ENCODE results near the gene ABTB2.
A peak's percentile ranks its signal among the peaks of the same experiment; 100 is the strongest.

ABTB2 gene

GRCh38 chr11:34353881-34354280, 3.9 kb downstream of the ABTB2 start:
- peaks cover 35% of the 10 kb centered on the region for H3K4me1 Mint-ChIP-seq
- peak overlapping the region; percentile 14 for H3K4me3 Mint-ChIP-seq
- H3K27ac Mint-ChIP-seq = no peak overlapping the region
- ATAC-seq = no peak
- no peaks in the 10 kb centered on the region for H3K9me3 Mint-ChIP-seq
- H3K36me3 Mint-ChIP-seq = peaks cover 4% of the 10 kb centered on the region
- DNase-seq (ENCODE audit: low spot score in 2 of 2) = no peak

GRCh38 chr11:34351687-34352469, 5.9 kb downstream of the ABTB2 start:
- ATAC-seq = no peak
- no peak for DNase-seq (ENCODE audit: low spot score in 2 of 2)
- H3K9me3 Mint-ChIP-seq = no peaks in the 10 kb centered on the region
- peaks cover 34% of the 10 kb centered on the region for H3K4me1 Mint-ChIP-seq
- no peak overlapping the region for H3K4me3 Mint-ChIP-seq
- H3K27ac Mint-ChIP-seq = no peak overlapping the region
- peaks cover 4% of the 10 kb centered on the region for H3K36me3 Mint-ChIP-seq

- ATAC-seq = no peak
- Mint-ChIP-seq H3K4me3 (no peak overlapping the region), H3K4me1 (peaks cover 26% of the 10 kb centered on the region), H3K36me3 (peaks cover 4% of the 10 kb centered on the region), H3K27ac (no peak overlapping the region), H3K9me3 (no peaks in the 10 kb centered on the region)
- DNase-seq (ENCODE audit: low spot score in 2 of 2) = no peak
Observed at GRCh38 chr11:34351051-34351450, 6.8 kb downstream of the ABTB2 start.

GRCh38 chr11:34349882-34350281, 7.9 kb downstream of the ABTB2 start:
- ATAC-seq (no peak), DNase-seq (ENCODE audit: low spot score in 2 of 2) (no peak)
- Mint-ChIP-seq H3K4me1 (peaks cover 20% of the 10 kb centered on the region), H3K4me3 (no peak overlapping the region), H3K27ac (no peak overlapping the region), H3K9me3 (no peaks in the 10 kb centered on the region), H3K36me3 (no peaks in the 10 kb centered on the region)

GRCh38 chr11:34348919-34349318, 8.9 kb downstream of the ABTB2 start:
- Mint-ChIP-seq H3K4me1 (peaks cover 15% of the 10 kb centered on the region), H3K36me3 (no peaks in the 10 kb centered on the region), H3K27ac (no peak overlapping the region), H3K4me3 (no peak overlapping the region), H3K9me3 (no peaks in the 10 kb centered on the region)
- no peak for DNase-seq (ENCODE audit: low spot score in 2 of 2)
- ATAC-seq = no peak

GRCh38 chr11:34348096-34348495, 9.7 kb downstream of the ABTB2 start:
- H3K36me3 Mint-ChIP-seq = no peaks in the 10 kb centered on the region
- H3K9me3 Mint-ChIP-seq = no peaks in the 10 kb centered on the region
- peaks cover 13% of the 10 kb centered on the region for H3K4me1 Mint-ChIP-seq
- H3K4me3 Mint-ChIP-seq = no peak overlapping the region
- no peak overlapping the region for H3K27ac Mint-ChIP-seq
- ATAC-seq = no peak
- DNase-seq (ENCODE audit: low spot score in 2 of 2) = no peak

GRCh38 chr11:34346551-34346950, 11.3 kb downstream of the ABTB2 start:
- Mint-ChIP-seq H3K36me3 (no peaks in the 10 kb centered on the region), H3K4me1 (peaks cover 13% of the 10 kb centered on the region), H3K9me3 (no peaks in the 10 kb centered on the region), H3K4me3 (no peak overlapping the region), H3K27ac (no peak overlapping the region)
- ATAC-seq = no peak
- DNase-seq (ENCODE audit: low spot score in 2 of 2) = no peak

GRCh38 chr11:34345991-34346480, 11.8 kb downstream of the ABTB2 start:
- peaks cover 13% of the 10 kb centered on the region for H3K4me1 Mint-ChIP-seq
- no peak for DNase-seq (ENCODE audit: low spot score in 2 of 2)
- H3K27ac Mint-ChIP-seq = no peak overlapping the region
- H3K4me3 Mint-ChIP-seq = no peak overlapping the region
- no peaks in the 10 kb centered on the region for H3K36me3 Mint-ChIP-seq
- ATAC-seq = no peak
- H3K9me3 Mint-ChIP-seq = no peaks in the 10 kb centered on the region

- no peak for DNase-seq (ENCODE audit: low spot score in 2 of 2)
- peaks cover 13% of the 10 kb centered on the region for H3K4me1 Mint-ChIP-seq
- no peak overlapping the region for H3K4me3 Mint-ChIP-seq
- H3K27ac Mint-ChIP-seq = no peak overlapping the region
- H3K36me3 Mint-ChIP-seq = no peaks in the 10 kb centered on the region
- ATAC-seq = no peak
- H3K9me3 Mint-ChIP-seq = no peaks in the 10 kb centered on the region
Observed at GRCh38 chr11:34345540-34345876, 12.3 kb downstream of the ABTB2 start.

GRCh38 chr11:34344768-34345539, 12.9 kb downstream of the ABTB2 start:
- H3K27ac Mint-ChIP-seq = no peak overlapping the region
- ATAC-seq (no peak), DNase-seq (ENCODE audit: low spot score in 2 of 2) (no peak)
- H3K4me1 Mint-ChIP-seq = peaks cover 14% of the 10 kb centered on the region
- no peaks in the 10 kb centered on the region for H3K36me3 Mint-ChIP-seq
- H3K4me3 Mint-ChIP-seq = no peak overlapping the region
- no peaks in the 10 kb centered on the region for H3K9me3 Mint-ChIP-seq

- Mint-ChIP-seq H3K4me1 (peaks cover 20% of the 10 kb centered on the region), H3K4me3 (no peak overlapping the region), H3K27ac (no peak overlapping the region), H3K36me3 (no peaks in the 10 kb centered on the region), H3K9me3 (no peaks in the 10 kb centered on the region)
- DNase-seq (ENCODE audit: low spot score in 2 of 2) (no peak), ATAC-seq (no peak)
Observed at GRCh38 chr11:34344410-34344767, 13.4 kb downstream of the ABTB2 start.

GRCh38 chr11:34343686-34344085, 14.1 kb downstream of the ABTB2 start:
- ATAC-seq (no peak), DNase-seq (ENCODE audit: low spot score in 2 of 2) (no peak)
- Mint-ChIP-seq H3K36me3 (no peaks in the 10 kb centered on the region), H3K4me3 (no peak overlapping the region), H3K27ac (no peak overlapping the region), H3K4me1 (peaks cover 26% of the 10 kb centered on the region), H3K9me3 (no peaks in the 10 kb centered on the region)

- Mint-ChIP-seq H3K4me1 (peaks cover 21% of the 10 kb centered on the region), H3K36me3 (no peaks in the 10 kb centered on the region), H3K9me3 (no peaks in the 10 kb centered on the region), H3K27ac (no peak overlapping the region), H3K4me3 (no peak overlapping the region)
- DNase-seq (ENCODE audit: low spot score in 2 of 2) (no peak), ATAC-seq (no peak)
Observed at GRCh38 chr11:34343153-34343552, 14.7 kb downstream of the ABTB2 start.

GRCh38 chr11:34341931-34342533, 15.8 kb downstream of the ABTB2 start:
- peaks cover 21% of the 10 kb centered on the region for H3K4me1 Mint-ChIP-seq
- H3K9me3 Mint-ChIP-seq = no peaks in the 10 kb centered on the region
- DNase-seq (ENCODE audit: low spot score in 2 of 2) (no peak), ATAC-seq (no peak)
- no peak overlapping the region for H3K27ac Mint-ChIP-seq
- H3K4me3 Mint-ChIP-seq = no peak overlapping the region
- no peaks in the 10 kb centered on the region for H3K36me3 Mint-ChIP-seq

- no peak for DNase-seq (ENCODE audit: low spot score in 2 of 2)
- Mint-ChIP-seq H3K4me1 (peaks cover 21% of the 10 kb centered on the region), H3K9me3 (no peaks in the 10 kb centered on the region), H3K4me3 (no peak overlapping the region), H3K27ac (no peak overlapping the region), H3K36me3 (no peaks in the 10 kb centered on the region)
- no peak for ATAC-seq
Observed at GRCh38 chr11:34341096-34341495, 16.7 kb downstream of the ABTB2 start.

- DNase-seq (ENCODE audit: low spot score in 2 of 2) = no peak
Observed at GRCh38 chr11:34340653-34341052, 17.2 kb downstream of the ABTB2 start.

More at GRCh38 chr11:34340653-34341052, 17.2 kb downstream of the ABTB2 start:
- Mint-ChIP-seq H3K27ac (no peak overlapping the region), H3K36me3 (no peaks in the 10 kb centered on the region), H3K4me1 (peaks cover 22% of the 10 kb centered on the region), H3K4me3 (no peak overlapping the region), H3K9me3 (no peaks in the 10 kb centered on the region)
- no peak for ATAC-seq
